SH-SY5Y (cell line): Measurements from ENCODE around the gene OPCML.

ENCODE experiments used
- GATA2 ChIP-seq: IDR thresholded peaks from 2 replicates; pipeline ENCODE4 v1.6.1; 2011; ENCODE audit warnings: mild to moderate bottlenecking, low read depth, low read length
- GATA3 ChIP-seq: IDR thresholded peaks from 2 replicates; pipeline ENCODE4 v1.6.1; 2011; ENCODE audit warnings: low read depth, mild to moderate bottlenecking, low read length, moderate library complexity

Gene OPCML

DNA sequence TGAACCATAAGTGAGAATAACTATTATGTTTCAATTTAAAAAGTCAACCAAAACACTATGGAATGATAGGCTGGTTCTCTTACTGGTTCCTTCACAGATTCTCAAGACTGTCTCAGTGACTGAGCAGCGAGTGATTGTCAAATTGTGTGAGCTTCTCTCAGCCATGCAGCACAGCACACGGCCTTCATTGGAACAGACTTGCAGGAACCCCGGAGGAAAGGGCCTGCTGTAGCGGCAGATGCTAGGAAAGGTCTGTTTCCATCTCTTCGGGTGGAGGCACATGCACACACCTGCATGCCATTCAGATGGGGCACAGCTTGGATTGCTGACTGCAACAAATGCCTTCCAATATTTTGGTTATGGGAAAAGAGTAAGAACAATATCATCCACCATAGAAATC is 741.8 kb downstream of the OPCML start:
- TF ChIP-seq GATA2 (no peak), GATA3 (no peak)

DNA sequence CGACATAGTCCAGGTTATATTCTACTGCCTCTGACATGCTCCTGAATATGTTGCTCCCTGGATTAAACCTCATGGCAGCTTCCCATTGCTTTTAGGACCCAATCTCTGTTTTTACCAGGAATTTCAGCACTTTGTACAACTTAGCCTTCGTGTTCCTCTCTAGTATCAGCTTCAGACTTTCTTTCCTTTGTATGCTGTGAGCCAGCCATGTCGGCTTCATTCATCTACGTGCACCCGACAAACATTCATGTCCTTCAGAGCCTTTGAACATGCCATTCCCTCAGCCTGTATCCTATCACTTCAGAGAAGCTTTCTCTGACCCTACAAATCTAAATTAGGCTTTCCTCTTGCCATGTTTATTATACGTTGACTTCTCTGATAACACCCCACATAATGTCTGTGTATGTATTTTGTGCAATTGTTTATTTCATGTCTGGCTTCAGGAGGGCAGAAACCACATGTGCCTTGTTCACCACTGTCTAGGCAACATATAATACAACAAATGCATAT is 743.4 kb downstream of the OPCML start:
- TF ChIP-seq GATA3 (no peak), GATA2 (no peak)

DNA sequence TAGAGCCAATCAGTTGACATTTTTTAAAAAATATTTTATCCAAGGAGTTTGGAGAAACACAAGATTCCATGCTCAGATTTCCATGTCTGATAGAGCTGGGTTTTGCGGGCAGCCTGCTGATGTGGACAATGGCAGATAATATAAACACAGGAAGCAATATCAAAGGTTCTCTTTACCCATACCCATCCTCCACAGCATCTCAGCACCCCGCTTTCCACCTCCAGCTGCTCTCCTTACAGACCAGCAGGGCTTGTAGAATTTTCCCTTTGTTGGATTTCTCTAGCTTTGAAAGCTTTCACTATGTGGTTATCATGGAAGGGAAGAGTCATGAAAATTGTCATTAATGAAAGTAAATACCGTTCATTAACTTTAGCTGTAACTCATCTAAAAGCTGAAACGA is 746.4 kb downstream of the OPCML start:
- TF ChIP-seq GATA2 (no peak), GATA3 (no peak)

DNA sequence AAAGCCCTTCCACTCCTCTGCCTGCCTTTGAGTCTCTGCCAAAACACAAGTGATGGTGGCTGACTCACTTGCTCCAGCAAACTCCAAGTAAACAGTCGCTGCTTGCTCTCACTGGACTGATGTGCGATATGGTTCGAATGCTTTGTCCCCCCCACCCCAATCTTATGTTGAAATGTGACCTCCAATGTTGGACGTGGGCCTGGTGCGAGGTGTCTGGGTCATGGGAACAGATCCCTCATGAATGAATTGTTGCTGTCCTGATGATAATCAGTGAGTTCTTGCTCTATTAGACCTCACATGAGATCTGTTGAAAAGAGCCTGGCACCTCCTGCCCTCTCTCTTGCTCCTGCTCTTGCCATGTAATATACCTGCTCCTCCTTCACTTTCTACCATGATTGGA is 747.9 kb downstream of the OPCML start:
- TF ChIP-seq GATA3 (no peak), GATA2 (no peak)

DNA sequence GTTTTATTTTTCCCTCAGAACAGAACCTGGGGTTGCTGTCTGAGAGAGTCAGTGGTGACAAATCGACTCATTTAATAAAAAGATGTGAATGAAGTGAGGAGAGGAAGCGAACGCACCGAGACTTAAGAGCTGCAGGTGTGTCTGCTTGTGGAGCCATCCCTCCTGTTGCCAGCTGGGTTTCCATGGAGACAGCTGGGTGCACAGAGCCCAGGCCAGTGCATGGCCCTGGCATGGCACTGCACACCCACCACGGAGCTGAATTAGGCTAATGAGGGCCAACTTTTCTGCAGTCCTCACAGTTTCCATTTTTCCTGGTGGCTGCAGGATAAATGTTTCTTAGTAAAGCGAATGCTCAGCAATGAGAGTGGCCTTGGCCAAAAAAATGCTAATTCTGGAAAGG is 750.2 kb downstream of the OPCML start:
- no peak for TF ChIP-seq GATA2
- no peak for TF ChIP-seq GATA3

DNA sequence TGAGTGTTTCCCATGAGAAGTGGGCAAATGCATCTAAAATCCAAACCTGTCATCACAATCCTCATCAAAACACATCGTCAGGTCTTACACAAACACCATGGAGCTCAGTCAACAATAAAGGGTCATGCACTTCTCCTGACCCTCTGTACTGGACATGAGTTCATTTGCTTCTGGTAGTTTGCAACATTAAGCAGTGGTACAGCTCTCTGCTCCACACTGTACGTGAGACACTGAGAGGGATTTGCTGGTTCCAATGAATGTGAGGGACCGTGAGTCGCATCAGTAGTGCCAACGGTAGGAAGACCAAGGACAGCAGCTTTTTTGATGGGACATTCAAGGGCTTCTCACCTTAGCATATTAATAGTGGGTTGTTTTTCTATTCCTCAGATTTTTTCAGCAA is 752.3 kb downstream of the OPCML start:
- TF ChIP-seq GATA3 (no peak), GATA2 (no peak)

DNA sequence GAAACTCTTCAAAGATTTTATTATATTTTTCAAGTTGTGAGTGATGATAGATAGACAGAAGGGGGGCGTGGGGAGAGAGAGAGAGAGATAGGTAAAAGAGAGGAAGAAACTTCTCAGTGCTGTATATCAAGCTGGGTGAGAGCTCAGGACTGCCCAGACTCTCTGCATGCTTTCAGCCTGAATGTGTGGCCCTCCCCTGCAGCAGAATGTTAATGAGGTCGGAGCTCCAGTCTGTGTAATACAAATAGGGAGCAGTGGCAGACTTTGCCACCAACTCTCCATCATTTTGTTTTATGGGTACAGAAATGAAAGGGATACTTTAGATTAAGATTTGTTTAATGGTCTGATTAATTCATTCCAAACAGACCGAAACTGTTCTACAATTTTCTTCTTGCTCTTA is 752.8 kb downstream of the OPCML start:
- no peak for TF ChIP-seq GATA3
- no peak for TF ChIP-seq GATA2

DNA sequence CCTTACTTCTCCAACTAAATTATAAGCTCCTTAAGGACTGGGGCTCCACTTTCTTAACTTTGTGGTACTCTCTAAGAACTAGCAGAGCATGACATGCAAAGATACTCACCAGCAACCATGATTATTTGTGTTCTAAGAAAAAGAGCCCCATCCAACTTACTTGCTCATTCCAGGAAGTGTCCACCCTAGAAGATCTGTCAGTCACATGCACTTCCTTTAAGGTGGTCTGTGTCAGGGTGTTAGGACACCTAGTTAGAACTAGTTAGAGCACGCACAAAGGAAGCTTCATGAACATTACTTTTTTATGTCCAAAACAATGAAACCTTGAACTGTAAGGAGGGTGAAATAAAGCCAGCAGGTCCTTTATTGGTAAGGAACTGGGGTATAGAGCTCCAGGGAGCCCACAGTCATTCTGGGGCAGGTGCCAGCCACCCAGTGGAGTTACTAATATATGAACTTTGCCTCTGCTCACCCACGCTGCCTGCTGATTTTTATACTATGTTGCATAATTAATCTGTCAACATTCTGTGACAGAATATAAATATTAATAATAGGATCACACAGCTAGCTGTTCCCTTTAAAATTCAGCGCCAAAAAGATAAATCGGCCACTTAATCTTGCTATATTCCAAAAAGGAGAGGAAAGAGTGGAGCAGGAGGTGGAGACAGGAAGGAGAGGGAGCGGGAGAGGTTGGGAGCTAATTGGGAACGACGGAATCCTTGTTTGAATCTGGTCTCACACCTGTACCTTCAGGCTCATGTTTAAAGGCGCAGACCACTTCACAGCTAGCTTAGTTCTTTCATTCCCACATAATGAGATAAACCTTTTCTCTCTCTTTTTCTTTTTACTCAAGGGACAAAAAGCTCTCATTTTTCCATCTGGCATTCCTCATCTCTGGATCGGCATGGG is 755.0 kb downstream of the OPCML start:
- TF ChIP-seq GATA3 (no peak), GATA2 (no peak)

DNA sequence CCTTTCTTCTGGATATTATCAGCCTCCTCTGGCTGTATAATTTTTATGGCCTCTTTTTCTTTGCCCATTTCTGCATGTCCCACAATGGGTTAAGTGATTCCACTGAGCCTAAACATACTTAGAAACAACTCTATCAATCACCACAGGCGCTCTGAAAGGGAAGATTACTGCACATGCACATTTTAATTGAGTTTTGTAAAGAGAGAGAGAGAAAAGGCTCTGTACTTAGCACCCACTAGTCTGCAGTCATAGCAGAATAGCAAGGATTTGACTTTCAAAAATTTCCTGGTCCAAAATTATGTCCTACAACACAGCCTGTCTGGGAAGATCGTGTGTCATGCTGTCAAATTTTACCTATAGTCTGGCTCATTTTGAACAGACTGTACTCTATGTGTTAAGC is 758.5 kb downstream of the OPCML start:
- TF ChIP-seq GATA2, result no peak
- TF ChIP-seq GATA3, result no peak

DNA sequence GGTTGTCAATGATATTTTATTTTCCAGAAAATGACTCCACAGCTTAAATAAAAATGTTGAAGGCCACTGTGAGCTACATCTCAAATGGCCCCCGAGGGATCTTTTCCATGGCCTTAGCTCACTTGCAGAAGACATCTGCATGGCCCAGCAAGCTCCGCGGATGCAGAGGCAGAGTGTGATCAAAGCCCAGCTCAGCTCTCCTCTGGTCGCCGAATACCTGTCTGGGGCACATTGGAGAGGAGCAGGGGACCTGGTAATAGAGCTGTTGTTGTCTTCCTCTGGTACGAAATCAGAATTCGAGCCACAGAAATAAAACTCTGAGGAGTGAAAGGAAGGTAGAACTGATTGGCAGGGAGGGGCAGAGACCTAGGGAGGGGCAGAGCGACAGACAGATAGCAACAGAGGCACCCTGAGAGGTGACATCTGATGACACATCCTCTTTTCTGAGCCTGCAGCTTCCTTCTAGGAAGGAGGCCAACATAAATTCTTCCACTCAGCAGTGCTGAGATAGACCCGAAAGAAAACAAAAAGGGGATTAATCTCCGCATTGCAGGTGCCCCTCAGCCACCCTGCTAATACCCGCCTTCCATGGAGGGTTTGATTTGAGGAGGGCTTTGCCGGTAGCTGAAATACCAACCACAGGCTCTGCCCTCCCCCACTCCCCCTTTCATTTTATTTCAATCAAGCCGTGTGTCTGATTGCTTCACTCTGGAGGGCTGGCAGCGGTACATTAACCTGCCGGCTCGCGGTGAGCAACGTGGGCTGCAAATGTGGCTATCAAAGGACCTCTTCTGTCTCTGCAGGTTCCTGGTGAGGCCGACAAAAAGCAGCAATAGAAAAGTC is 759.4 kb downstream of the OPCML start:
- TF ChIP-seq GATA3 (no peak), GATA2 (no peak)

DNA sequence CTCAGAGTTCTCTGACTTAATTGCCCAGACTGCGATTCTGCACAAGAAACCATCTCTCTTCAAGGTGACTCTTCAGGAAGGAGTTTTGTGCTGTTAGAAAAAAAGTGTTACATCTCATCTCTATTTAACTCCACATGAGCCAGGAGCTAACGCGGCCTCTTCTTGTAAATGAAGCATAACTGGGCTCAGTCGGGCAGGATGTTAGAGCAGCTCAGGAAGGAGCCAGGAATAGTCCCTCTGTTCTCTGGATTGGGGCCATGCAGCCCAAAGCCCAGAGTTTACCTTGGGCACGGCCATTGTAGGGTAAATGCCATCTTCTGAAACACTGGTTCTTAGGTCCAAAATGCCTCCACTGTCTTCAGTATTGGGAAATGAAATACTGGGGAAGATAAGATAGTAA is 760.6 kb downstream of the OPCML start:
- TF ChIP-seq GATA3 (no peak), GATA2 (no peak)

DNA sequence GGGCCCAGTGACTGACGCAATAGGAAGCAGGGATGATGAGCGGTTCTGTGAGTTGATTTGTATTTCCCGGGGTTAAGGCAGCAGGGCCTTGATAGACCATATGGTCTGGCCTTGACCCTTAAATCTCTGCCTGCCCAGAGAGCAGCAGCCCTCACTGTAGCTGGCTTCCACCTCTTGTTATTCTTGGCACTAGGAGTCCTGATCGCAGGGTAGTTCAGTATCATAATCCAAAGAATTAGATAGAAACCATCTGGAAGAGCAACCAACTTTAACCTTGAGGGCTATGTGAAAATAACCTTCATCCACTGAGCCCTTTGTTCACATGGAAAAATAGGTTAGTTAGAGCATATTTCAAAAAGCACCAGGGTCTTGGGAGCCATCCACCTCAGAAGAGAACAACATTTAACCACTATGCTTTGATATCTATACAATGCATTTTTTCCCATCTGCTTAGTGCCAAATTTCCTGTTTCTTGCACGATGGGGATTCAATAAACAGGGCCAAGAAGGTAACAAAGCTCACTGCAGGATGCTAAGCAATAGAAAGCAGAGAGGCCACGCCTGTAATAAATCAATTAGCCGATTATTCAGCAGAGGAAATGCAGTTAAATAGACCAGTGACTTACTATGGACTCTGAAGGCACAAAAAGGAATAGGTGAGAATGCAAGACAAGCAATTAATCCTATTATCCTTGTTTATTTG is 761.3 kb downstream of the OPCML start:
- TF ChIP-seq GATA3 (no peak), GATA2 (no peak)

DNA sequence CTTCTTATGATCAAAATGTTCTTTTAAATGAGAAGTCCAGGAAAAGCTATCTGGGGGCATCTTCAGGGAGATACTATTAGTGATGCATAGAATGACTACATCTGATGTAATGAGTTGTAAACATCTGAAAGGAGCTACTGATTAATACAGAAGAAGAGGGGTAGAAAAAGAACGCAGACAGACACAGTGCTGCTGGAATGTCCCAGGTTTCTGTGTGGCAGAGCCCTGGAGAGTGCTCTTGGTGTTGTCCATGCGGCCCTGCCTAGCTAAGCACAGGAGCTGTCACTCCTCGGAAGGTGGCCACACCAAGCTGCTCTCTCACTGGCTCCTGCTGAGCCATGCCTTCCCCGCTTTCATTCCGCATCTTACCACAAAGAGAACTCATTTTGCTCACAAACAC is 768.8 kb downstream of the OPCML start:
- TF ChIP-seq GATA3, result no peak

DNA sequence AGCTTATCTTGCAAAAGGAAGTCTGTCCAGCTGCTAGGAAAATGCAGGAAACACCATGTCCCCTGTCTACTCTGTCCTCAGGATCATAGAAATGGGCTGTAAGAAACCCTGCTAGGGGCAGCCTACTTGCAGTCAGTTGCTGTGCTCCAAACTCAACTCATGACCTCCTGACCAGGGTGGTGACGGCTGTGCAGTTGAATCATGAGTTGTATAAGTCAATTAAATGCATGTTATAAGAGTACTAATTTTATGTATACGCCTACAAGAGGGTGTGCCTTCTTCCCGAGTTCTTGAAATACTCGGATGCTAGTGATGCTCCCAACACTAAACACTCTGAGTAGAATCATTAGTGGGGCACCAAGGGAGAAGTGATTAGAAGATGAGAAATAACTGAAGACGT is 776.4 kb downstream of the OPCML start:
- TF ChIP-seq GATA2, result no peak
- TF ChIP-seq GATA3, result no peak
